ENCODE data around the gene PEX10. TPM values are rescaled to one million over a fixed set of nuclear protein-coding genes. Genes with fewer than 3 reads are reported as not detected.
A peak's percentile ranks its signal among the peaks of the same experiment; 100 is the strongest.

PEX10 gene
- total RNA-seq, 4 donors from 2014 or later, result 23.2 to 33.2 (median 27.2) TPM

GRCh38 chr1:2412773-2413494 lies 570 bp upstream of the PEX10 start:
- Histone ChIP-seq H3K27ac (peak overlapping the region; percentile 92 to 96 (median 94)), H3K9me3 (no peaks in the 10 kb centered on the region), H3K4me1 (peaks cover 34 to 64% (median 37%) of the 10 kb centered on the region in 3 donors), H3K27me3 (peaks cover 0 to 26% (median 0%) of the 10 kb centered on the region in 4 donors), H3K4me3 (peak overlapping the region; percentile 70 to 100 (median 97)), H3K36me3 (peaks cover 0 to 27% (median 6%) of the 10 kb centered on the region in 3 donors)
- no peak for DNase-seq
- 10% methylated on average over 2 of the region's 66 CpGs; no CpG with 5 or more reads in 1 of the 2 donors for WGBS, 2 donors
- intact Hi-C loops (cut with DNase I), result loop anchor here (5.0 kb wide), 1 partner anchor 134 kb away; no protein-coding TSS in a partner anchor
- TF ChIP-seq POLR2A (IDR thresholded peaks at IDR 0.05), result peak in 2 of 4 donors; percentile 52 to 78
- TF ChIP-seq, protein P1, sequence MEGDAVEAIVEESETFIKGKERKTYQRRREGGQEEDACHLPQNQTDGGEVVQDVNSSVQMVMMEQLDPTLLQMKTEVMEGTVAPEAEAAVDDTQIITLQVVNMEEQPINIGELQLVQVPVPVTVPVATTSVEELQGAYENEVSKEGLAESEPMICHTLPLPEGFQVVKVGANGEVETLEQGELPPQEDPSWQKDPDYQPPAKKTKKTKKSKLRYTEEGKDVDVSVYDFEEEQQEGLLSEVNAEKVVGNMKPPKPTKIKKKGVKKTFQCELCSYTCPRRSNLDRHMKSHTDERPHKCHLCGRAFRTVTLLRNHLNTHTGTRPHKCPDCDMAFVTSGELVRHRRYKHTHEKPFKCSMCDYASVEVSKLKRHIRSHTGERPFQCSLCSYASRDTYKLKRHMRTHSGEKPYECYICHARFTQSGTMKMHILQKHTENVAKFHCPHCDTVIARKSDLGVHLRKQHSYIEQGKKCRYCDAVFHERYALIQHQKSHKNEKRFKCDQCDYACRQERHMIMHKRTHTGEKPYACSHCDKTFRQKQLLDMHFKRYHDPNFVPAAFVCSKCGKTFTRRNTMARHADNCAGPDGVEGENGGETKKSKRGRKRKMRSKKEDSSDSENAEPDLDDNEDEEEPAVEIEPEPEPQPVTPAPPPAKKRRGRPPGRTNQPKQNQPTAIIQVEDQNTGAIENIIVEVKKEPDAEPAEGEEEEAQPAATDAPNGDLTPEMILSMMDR (IDR thresholded peaks at IDR 0.05), result peak in 1 of 6 experiments; percentile 3

DNA sequence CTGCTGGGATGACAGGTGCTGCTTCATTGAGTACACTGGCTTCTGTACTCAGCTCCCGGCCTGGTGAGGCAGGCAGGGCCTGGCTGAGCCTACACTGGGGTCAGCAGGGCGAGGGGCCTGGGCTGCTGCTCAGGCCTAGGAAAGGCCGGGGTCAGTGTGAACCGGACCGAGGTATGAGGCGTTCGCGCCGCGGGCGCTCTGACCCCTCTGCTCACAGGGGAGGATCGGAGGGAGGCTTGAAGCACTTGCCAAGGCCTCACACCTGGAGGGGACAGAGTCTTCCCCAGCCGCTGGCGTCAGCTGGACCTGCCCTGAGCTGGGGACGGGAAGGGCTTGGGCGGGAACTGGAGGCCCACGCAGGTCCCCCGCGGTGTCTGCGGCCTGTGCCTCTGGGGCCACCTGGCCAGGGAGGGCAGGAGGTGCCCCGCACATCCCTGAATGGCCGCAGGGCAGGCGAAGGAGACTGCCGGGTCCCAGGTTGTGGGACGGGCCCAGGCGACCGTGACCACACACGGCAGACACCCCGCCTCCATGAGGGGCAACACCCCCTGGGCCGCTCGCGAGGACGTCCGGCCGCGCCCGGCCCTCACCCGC lies 466 bp downstream of the PEX10 start:
- no peak for TF ChIP-seq POLR2A (IDR thresholded peaks at IDR 0.05)
- TF ChIP-seq, protein P1 (IDR thresholded peaks at IDR 0.05), result peak in 1 of 6 experiments; percentile 6
- Histone ChIP-seq H3K27ac (peak overlapping the region; percentile 87 to 96 (median 94)), H3K9me3 (no peaks in the 10 kb centered on the region), H3K27me3 (peaks cover 0 to 15% (median 0%) of the 10 kb centered on the region in 4 donors), H3K36me3 (peaks cover 0 to 37% (median 6%) of the 10 kb centered on the region in 3 donors), H3K4me1 (peaks cover 33 to 53% (median 33%) of the 10 kb centered on the region in 3 donors), H3K4me3 (peak overlapping the region; percentile 70 to 100 (median 97))
- 0% methylated on average over 1 of the region's 38 CpGs; no CpG with 5 or more reads in 1 of the 2 donors for WGBS, 2 donors
- intact Hi-C loops (cut with DNase I), result loop anchor here (5.0 kb wide), 1 partner anchor 135 kb away; no protein-coding TSS in a partner anchor
- no peak for DNase-seq

DNA sequence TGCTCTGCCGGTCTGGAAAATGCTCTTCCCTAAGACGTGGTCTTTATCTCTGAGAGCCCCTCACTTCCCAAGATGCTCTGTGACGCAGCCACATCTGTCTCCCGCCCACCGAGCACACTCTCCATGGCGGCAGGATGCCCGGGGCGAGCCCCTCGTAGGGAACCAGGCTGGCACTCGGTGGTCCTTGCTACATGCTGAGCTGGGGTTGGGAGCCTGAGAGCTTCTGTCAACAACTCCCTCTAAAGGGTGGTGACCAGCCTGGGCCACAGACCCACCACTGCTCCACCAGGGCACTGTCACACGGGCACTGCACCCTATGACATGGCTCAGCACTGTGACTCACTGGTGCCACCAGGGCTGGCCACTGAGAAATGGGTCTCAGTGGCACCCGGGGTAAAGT lies 2.6 kb downstream of the PEX10 start:
- H3K9me3 ChIP-seq, result no peaks in the 10 kb centered on the region
- TF ChIP-seq, protein P1 (IDR thresholded peaks at IDR 0.05), result no peak
- no peak for TF ChIP-seq POLR2A (IDR thresholded peaks at IDR 0.05)
- H3K27me3 ChIP-seq, result no peaks in the 10 kb centered on the region
- H3K27ac ChIP-seq, result no peak overlapping the region
- intact Hi-C loops (cut with DNase I), result loop anchor here (5.0 kb wide), 1 partner anchor 138 kb away; no protein-coding TSS in a partner anchor
- H3K4me1 ChIP-seq, result peaks cover 23 to 38% (median 24%) of the 10 kb centered on the region in 3 donors
- WGBS, 2 donors, result 90 to 98% methylated on average over 4 to 5 of the region's 12 CpGs
- H3K36me3 ChIP-seq, result peaks cover 7 to 59% (median 20%) of the 10 kb centered on the region in 3 donors
- DNase-seq, result no peak
- H3K4me3 ChIP-seq, result no peak overlapping the region

DNA sequence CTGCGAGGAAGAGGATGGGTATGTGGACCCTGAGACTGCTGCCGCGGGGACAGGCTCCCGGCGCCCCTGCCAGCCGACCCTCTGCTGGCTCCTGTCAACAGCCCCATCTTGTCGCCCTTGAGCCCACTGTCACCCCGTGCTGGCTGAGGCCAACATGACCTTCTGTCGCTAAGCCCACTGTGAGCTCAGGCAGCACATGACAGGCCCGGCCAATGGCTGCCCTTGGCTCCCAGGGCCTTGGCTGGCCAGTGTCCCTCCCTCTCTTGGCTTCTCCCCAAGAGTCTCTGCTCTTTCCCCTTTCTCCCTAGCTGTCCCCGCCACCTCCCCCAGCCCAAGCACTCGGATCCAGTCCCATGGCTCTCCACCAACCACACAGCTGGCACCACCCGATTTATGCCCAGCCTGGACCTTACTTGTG lies 3.5 kb downstream of the PEX10 start:
- Histone ChIP-seq H3K4me3 (no peak overlapping the region), H3K36me3 (peaks cover 10 to 67% (median 28%) of the 10 kb centered on the region in 3 donors), H3K9me3 (no peaks in the 10 kb centered on the region), H3K4me1 (peaks cover 16 to 38% (median 16%) of the 10 kb centered on the region in 3 donors), H3K27me3 (no peaks in the 10 kb centered on the region), H3K27ac (no peak overlapping the region)
- DNase-seq, result no peak
- TF ChIP-seq POLR2A (IDR thresholded peaks at IDR 0.05), result no peak
- TF ChIP-seq, protein P1 (IDR thresholded peaks at IDR 0.05), result no peak
- whole genome bisulfite sequencing, 2 donors, result 48 to 87% methylated on average over 3 to 11 of the region's 13 CpGs
- intact Hi-C loops (cut with DNase I), result no loop called here

GRCh38 chr1:2408456-2408855 lies 3.9 kb downstream of the PEX10 start:
- Histone ChIP-seq H3K36me3 (peaks cover 10 to 72% (median 32%) of the 10 kb centered on the region in 3 donors), H3K27ac (no peak overlapping the region), H3K9me3 (no peaks in the 10 kb centered on the region), H3K4me1 (peaks cover 11 to 34% (median 11%) of the 10 kb centered on the region in 3 donors), H3K4me3 (no peak overlapping the region), H3K27me3 (no peaks in the 10 kb centered on the region)
- intact Hi-C loops (cut with DNase I), result no loop called here
- TF ChIP-seq, protein P1 (IDR thresholded peaks at IDR 0.05), result no peak
- no peak for TF ChIP-seq POLR2A (IDR thresholded peaks at IDR 0.05)
- WGBS, 2 donors, result 93% methylated on average over 3 of the region's 24 CpGs; no CpG with 5 or more reads in 1 of the 2 donors
- no peak for DNase-seq

Measured in esophagus squamous epithelium (tissue), 5 donors.